Measurements from ENCODE around the gene GNAQ. TPM values are rescaled to one million over a fixed set of nuclear protein-coding genes. Genes with fewer than 3 reads are reported as not detected.

GNAQ gene
- total RNA-seq, 1 experiment from 2014 or later, result 48.6 TPM

- no peaks in the 10 kb centered on the region for H3K79me2 ChIP-seq (ENCODE audit: insufficient read depth, low read length)
- H3K4me1 Mint-ChIP-seq, result peaks cover 11 to 14% of the 10 kb centered on the region in 2 experiments
Measured at GRCh38 chr9:77871483-77871882, 160.1 kb downstream of the GNAQ start.

More at GRCh38 chr9:77871483-77871882, 160.1 kb downstream of the GNAQ start:
- H3K27me3 ChIP-seq (ENCODE audit: insufficient read depth, low read length), result no peaks in the 10 kb centered on the region
- no peaks in the 10 kb centered on the region for H3K9me3 ChIP-seq (ENCODE audit: control insufficient read depth, low read depth, low read length)
- H4K91ac ChIP-seq (ENCODE audit: insufficient read length, low read depth, low read length), result no peak overlapping the region
- H2AFZ ChIP-seq (ENCODE audit: low read length), result no peak overlapping the region
- Mint-ChIP-seq H3K4me3 (no peak overlapping the region), H3K36me3 (ENCODE audit: insufficient read depth in 1 of 3, low read depth in 3 of 3) (no peaks in the 10 kb centered on the region; a peak in 1 of 7 replicates), H3K27ac (peak overlapping the region in 2 of 3 experiments; percentile 6 to 66; a peak in 1 of 7 replicates), H3K27me3 (ENCODE audit: low read depth) (no peaks in the 10 kb centered on the region), H3K9me3 (no peaks in the 10 kb centered on the region)
- TF ChIP-seq CTCF (conservative IDR thresholded peaks at IDR 0.05), result no peak
- no peak overlapping the region for H2BK12ac ChIP-seq (ENCODE audit: insufficient read length, low read depth, low read length)
- no peak overlapping the region for H4K8ac ChIP-seq (replicated peaks; ENCODE audit: insufficient read length, low read depth, low read length)
- no peak overlapping the region for H3K27ac ChIP-seq (ENCODE audit: insufficient read length, low read depth, low read length)
- H3K23me2 ChIP-seq (ENCODE audit: insufficient read length, low read depth, low read length, poor library complexity, severe bottlenecking), result no peaks in the 10 kb centered on the region
- no peaks in the 10 kb centered on the region; the same call in 1 of the 2 replicates for H3K4me1 ChIP-seq (ENCODE audit: insufficient read depth, low read length)
- H3K9ac ChIP-seq (ENCODE audit: extremely low read depth, insufficient read length, low read length), result no peak overlapping the region
- no peak overlapping the region for H2BK120ac ChIP-seq (ENCODE audit: low read depth, low read length, poor library complexity, severe bottlenecking)
- H4K20me1 ChIP-seq (ENCODE audit: control insufficient read depth, insufficient read depth, insufficient read length), result no peaks in the 10 kb centered on the region
- no peak overlapping the region for H3K4me2 ChIP-seq (ENCODE audit: insufficient read depth, insufficient read length, low read length)
- whole genome bisulfite sequencing (ENCODE audit: extremely low coverage, insufficient read length, low lambda C conversion rate), result no CpG with 5 or more reads among the region's 1 CpG
- H3K56ac ChIP-seq (ENCODE audit: insufficient read length, low read depth, low read length), result no peak overlapping the region
- no peak overlapping the region for H3K14ac ChIP-seq (ENCODE audit: insufficient read depth, low read length)
- H3K79me1 ChIP-seq (ENCODE audit: insufficient read depth, low read depth, low read length, poor library complexity, severe bottlenecking), result peaks cover 3% of the 10 kb centered on the region
- H3T11ph ChIP-seq (ENCODE audit: low read length), result no peak overlapping the region
- H2BK5ac ChIP-seq (ENCODE audit: insufficient read length, low read length), result no peak overlapping the region
- H4K5ac ChIP-seq (ENCODE audit: insufficient read length, low read depth, low read length), result no peak overlapping the region
- no peak overlapping the region for H2BK15ac ChIP-seq (ENCODE audit: low read depth, low read length)
- H3K23ac ChIP-seq (ENCODE audit: insufficient read length, low read depth, low read length), result no peak overlapping the region
- H3K4ac ChIP-seq (ENCODE audit: low read depth, low read length), result no peak overlapping the region
- H2AK5ac ChIP-seq (ENCODE audit: insufficient read length, low read length), result no peak overlapping the region
- no peak overlapping the region for H3K18ac ChIP-seq (ENCODE audit: insufficient read length, low read depth, low read length)
- DNase-seq, result no peak
- no peak overlapping the region for H2BK20ac ChIP-seq (ENCODE audit: low read depth, low read length, poor library complexity, severe bottlenecking)
